ENCODE results near the gene DGAT2L6.

GRCh38 chrX:70247252-70247651 lies 70.0 kb downstream of the DGAT2L6 start:
- TF ChIP-seq, protein P1, sequence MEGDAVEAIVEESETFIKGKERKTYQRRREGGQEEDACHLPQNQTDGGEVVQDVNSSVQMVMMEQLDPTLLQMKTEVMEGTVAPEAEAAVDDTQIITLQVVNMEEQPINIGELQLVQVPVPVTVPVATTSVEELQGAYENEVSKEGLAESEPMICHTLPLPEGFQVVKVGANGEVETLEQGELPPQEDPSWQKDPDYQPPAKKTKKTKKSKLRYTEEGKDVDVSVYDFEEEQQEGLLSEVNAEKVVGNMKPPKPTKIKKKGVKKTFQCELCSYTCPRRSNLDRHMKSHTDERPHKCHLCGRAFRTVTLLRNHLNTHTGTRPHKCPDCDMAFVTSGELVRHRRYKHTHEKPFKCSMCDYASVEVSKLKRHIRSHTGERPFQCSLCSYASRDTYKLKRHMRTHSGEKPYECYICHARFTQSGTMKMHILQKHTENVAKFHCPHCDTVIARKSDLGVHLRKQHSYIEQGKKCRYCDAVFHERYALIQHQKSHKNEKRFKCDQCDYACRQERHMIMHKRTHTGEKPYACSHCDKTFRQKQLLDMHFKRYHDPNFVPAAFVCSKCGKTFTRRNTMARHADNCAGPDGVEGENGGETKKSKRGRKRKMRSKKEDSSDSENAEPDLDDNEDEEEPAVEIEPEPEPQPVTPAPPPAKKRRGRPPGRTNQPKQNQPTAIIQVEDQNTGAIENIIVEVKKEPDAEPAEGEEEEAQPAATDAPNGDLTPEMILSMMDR (IDR thresholded peaks at IDR 0.05 in 8 of 11, conservative IDR thresholded peaks at IDR 0.05 in 3 of 11) = no peak
- TF ChIP-seq POLR2A (IDR thresholded peaks at IDR 0.05) = no peak

Measured in spleen (tissue), 7 donors.